Astrocyte of the cerebellum (primary cell): Measurements from ENCODE around the gene COL4A5.

ENCODE experiments used
- DNase-seq: peaks from one replicate; pipeline ENCODE4 v3.0.0-alpha.2; 2011; ENCODE audit warnings: low read depth
- H3K4me3 ChIP-seq: 2 replicates; pipeline ENCODE4 v1.5.1; 2011; ENCODE audit warnings: mild to moderate bottlenecking, low read depth, low read length, moderate library complexity
- CTCF ChIP-seq: IDR thresholded peaks from 2 replicates; pipeline ENCODE4 v1.5.1; 2012; ENCODE audit warnings: low read length, low read depth, moderate library complexity, mild to moderate bottlenecking; ENCODE audit errors: missing control alignments
- in situ Hi-C: cut with HindIII; loops from 2 replicates; pipeline ENCODE4 v1.10.0; 2017; ENCODE audit warnings: low sequenced_read_pairs

COL4A5 gene

GRCh38 chrX:108590496-108590895 is 150.9 kb downstream of the COL4A5 start:
- no peak overlapping the region for H3K4me3 ChIP-seq
- in situ Hi-C loops, result no loop called here
- DNase-seq, result no peak
- no peak for TF ChIP-seq CTCF

- in situ Hi-C loops, result no loop called here
- TF ChIP-seq CTCF, result no peak
- no peak overlapping the region for H3K4me3 ChIP-seq
- no peak for DNase-seq
Observed at GRCh38 chrX:108601276-108601675, 161.6 kb downstream of the COL4A5 start.

GRCh38 chrX:108610141-108610540 is 170.5 kb downstream of the COL4A5 start:
- no peak overlapping the region for H3K4me3 ChIP-seq
- DNase-seq, result no peak
- no peak for TF ChIP-seq CTCF
- in situ Hi-C loops, result no loop called here

- TF ChIP-seq CTCF, result no peak
- in situ Hi-C loops, result no loop called here
- H3K4me3 ChIP-seq, result no peak overlapping the region
- DNase-seq, result no peak
Observed at GRCh38 chrX:108614616-108615015, 175.0 kb downstream of the COL4A5 start.

- in situ Hi-C loops, result no loop called here
- H3K4me3 ChIP-seq, result no peak overlapping the region
- no peak for TF ChIP-seq CTCF
- no peak for DNase-seq
Observed at GRCh38 chrX:108640817-108641216, 201.2 kb downstream of the COL4A5 start.

GRCh38 chrX:108641589-108642272 is 202.1 kb downstream of the COL4A5 start:
- H3K4me3 ChIP-seq, result no peak overlapping the region
- in situ Hi-C loops, result no loop called here
- no peak for TF ChIP-seq CTCF
- DNase-seq, result no peak
